SW 1271 (cell line): ENCODE measurements around the gene STK32C.

Source experiments
- DNase-seq, 2 experiments: peaks; one replicate each; lab custom pipeline; 2025; lab: John Stamatoyannopoulos, UW

Gene STK32C

GRCh38 chr10:132198068-132198370 lies 109.7 kb downstream of the STK32C start:
- DNase-seq, result no peak

GRCh38 chr10:132197271-132198067 lies 110.3 kb downstream of the STK32C start:
- DNase-seq, result no peak

- DNase-seq, result no peak
Observed at GRCh38 chr10:132196178-132197113, 111.3 kb downstream of the STK32C start.

- DNase-seq, result no peak
Observed at GRCh38 chr10:132195366-132196075, 112.2 kb downstream of the STK32C start.

DNA sequence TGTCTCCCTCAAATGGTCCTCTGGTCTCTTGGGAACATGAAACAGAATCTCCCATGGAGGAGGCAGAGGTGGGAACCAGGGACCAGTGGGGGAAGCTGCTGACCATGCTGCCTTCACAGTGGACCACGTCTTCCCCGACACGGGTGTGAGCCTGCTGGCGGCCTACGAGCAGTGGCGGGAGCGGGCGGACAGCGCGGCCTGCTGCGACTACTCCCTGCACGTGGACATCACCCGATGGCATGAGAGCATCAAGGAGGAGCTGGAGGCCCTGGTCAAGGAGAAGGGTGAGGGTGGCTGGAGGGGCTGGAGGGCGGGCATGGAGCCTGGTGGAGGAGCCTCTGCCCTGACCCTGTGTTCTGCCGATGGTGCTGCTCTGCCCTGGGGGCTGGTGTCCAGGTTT lies 113.0 kb downstream of the STK32C start:
- no peak for DNase-seq

- DNase-seq, result no peak
Observed at GRCh38 chr10:132193907-132194552, 113.7 kb downstream of the STK32C start.

- no peak for DNase-seq
Observed at GRCh38 chr10:132192991-132193665, 114.6 kb downstream of the STK32C start.

DNA sequence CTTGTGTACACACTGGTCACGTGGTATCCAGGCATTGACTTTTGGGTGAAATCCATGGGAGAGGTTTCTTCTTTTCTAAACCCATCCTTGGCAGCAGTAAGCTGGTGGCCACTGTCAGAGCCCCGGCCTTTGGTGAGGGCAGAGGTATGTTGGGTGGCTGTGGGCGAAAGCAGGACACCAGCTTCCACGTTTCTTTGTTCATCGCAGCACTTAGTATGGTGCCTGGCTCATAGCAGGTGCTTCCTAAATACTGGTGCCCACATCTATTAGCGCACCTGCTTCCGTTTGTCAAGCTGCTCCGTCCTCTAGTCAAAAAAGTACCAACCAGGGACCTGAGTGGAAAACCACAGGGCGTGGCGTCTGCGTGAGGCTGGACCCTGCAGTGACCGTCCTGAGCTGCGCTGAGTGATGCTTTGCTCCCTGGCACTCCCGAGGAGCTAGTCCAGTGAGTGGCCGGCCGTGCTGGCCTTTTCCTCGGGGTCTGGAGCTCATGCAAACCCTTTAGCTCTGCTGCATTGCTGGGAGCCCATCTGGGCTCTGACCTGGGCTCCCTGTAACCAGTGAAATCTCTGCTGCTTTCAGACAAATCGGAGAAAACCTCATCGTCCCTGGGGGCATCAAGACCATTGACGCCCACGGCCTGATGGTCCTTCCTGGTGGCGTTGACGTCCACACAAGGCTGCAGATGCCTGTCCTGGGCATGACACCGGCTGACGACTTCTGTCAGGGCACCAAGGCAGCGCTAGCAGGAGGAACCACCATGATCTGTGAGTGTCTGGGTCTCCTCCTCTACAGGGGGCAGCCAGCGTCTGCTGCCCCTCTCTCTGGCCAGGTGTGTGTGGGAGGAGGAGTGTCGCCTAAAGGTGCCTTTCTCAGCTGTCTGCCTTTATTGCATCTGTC lies 115.4 kb downstream of the STK32C start:
- no peak for DNase-seq

- DNase-seq, result no peak
Observed at GRCh38 chr10:132189810-132190422, 117.8 kb downstream of the STK32C start.

DNA sequence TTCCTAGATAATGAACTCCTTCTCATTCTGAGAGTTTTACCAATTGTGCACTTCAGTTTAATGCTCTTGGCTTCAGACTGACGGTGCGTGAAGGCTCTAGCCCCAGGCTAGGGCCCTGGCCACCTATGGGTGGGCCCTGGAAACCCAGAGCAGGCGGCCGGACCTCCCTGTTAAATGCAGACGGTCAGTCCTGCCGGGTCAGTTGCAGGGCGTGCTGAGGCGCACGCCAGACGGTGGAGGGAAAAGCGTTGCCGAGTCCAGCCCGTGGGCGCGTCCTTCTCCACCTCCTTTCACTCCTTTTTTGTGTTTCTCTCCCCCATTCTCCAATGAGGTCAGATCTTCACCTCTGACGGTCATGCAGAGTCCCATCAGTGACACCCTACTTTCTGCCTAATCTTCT lies 118.7 kb downstream of the STK32C start:
- DNase-seq, result no peak

DNA sequence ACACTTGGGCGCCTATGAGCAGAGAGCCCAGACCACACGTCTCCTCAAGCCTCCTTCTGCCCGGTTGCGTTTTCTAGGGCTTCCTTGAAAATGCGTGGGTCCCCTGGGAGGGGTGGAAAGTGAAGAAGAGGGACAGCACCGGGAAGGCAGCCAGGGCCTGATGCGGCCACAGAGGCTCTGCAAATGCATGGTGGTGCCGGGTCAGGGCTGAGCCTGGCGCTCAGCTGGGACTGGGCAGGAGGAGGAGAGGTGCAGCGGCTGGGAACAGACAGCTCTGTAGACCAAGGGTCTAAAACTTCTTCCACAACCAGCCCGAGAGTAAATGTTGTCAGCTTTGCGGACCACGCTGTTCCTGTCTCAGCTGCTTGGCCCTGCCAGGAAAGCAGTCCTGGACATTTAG lies 119.4 kb downstream of the STK32C start:
- DNase-seq, result no peak

DNA sequence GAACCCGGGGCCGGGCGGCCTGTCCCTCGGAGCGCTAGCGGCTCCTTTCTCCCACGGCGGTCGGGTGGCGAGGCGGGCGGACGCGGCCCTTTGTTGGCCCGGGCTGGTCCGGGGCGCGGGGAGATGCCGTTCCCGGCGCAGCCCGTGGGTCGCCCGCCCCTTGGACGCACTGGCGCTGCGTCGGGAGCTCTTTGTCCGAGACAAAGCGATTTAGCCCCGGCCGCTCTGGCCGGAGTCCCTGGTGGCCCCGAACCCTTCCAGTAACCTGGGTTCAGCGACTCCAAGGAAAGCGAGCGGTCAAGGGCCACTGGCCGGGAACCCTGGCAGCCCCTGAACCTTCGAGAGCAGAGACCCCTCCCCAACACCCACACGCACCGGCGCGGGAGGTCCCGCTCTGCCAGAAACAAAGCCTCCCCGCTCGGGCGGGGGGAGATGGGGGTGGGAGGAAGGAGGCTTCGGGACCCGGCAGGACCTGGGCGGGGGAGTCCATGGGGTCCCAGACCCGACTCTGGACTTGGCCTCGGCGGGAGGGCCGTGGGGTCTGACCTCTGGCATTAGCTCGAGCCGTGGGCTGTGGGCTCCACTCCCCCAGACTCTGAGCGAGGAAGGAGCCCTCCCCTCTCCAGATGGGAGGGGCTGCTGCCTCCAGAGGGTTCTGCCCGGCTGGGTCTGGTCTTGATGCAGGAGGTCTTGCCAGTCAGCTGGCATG lies 120.2 kb downstream of the STK32C start:
- no peak for DNase-seq

- no peak for DNase-seq
Observed at GRCh38 chr10:132186488-132187429, 121.0 kb downstream of the STK32C start, which contains the start of gene DPYSL4. Gene DPYSL4 (plus strand): TSS chr10:132186948. CDS start chr10:132187064, 116 bp downstream.

DNA sequence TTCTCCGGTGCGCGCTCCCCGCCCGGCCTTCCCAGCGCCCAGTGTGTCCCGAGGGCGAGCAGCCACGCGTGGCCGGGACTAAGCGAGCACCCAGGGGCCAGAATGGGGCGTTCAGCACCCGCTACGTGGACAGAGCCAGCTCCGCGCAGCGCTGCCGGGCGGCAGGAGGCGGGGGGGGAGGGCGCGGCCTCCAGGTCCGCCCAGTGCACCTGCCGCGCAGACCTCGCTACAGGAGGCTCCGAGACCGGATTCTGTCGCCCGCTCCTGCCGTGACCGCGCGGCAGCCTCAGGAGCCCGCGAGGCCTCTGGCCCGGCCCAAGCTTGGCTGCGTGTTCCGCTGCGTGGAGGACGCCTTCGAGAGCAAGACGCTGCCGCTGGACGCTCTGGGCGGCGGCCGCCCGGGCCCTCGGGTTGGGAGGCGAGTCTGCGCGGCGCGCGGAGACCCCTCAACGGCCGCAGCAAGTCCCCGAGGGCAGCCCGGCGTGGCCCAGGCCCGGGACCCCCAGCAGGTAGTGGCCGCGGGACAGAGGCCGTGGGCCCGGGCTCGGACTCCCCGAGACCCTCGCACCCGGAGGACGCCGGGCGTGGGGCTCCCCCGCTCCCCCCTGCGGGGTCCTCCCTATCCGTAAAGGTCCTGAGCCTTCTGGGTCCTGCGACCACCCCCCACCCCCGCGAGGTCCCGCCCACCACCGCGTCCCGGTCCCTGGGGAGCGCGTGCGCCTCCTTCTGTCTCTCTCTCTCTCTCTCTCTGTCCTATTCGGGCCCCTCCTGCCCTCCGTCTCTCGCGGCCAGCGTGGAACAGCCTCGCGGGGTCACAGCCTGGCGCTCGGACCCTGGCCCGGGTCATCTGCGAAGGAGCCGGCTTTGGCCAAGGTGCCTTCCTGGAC lies 121.9 kb downstream of the STK32C start:
- no peak for DNase-seq

DNA sequence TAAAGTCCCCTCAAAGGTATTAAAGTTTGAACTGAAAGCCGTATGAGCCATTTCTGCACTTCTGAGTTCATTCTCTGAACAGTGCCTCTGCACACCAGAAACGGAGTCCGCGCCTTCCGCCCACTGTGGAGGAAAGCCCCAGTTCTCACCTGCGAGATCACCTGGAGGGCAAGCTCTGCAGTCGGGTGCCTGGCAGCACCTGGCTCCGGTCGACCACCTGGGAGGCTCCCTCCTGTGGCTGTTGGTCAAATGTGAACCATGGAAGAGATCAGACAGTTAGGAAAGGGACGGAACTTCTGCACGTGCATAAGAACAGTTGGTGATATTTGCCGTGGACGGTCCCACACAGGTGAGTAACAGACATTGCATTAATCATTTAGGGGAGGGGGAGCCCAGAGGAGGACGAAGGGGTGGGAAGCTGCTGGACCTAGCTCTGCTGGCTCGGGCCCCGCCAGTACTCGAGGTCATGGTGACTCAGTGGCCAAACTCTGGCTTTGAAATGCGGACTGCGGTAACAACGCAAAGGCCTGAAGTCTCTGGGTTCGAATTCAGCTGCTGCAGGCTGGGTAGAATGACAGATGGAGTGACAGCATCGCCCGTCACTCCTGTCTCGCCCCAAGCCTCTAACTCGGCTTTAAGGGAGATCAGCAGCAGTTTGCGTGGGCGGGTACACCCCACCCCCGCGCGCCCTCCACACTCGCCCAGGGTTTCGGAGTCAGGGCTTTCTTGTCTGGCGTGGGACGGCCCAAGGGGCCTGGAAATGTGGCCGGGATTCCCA lies 122.7 kb downstream of the STK32C start:
- no peak for DNase-seq

GRCh38 chr10:132183046-132183445 lies 124.7 kb downstream of the STK32C start:
- no peak for DNase-seq
